GM21515 (cell line): ENCODE results near the gene UGT2B10.
"Not testable (repeated sequence)": the region's sequence is repeated elsewhere in the genome, so short reads cannot be mapped to it uniquely, and the experiment has no call there.

Experiments
- ATAC-seq: cut with Tn5 transposase; IDR thresholded peaks from one replicate; pipeline ENCODE4 v1.9.1; 2021; ENCODE audit not compliant: unreplicated experiment

The UGT2B10 gene

DNA sequence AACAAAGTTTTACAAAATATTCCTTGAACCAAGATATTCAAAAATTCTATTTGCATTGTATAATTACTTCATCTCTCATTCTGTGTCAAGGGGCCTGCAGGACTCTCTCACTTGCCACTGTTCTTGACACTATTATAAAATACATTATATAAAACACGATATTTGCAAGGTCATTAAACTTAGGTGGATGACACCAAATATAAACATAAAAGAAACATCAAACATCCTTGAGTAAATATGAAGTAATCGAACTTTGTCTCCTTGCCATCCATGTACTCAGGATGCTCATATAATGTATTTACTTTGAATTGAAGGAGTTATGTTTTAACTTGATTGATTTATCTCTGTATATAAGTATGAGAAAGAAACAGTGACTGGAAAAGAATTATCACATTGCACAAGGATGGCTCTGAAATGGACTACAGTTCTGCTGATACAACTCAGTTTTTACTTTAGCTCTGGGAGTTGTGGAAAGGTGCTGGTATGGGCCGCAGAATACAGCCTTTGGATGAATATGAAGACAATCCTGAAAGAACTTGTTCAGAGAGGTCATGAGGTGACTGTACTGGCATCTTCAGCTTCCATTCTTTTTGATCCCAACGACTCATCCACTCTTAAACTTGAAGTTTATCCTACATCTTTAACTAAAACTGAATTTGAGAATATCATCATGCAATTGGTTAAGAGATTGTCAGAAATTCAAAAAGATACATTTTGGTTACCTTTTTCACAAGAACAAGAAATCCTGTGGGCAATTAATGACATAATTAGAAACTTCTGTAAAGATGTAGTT, at the start of gene UGT2B10:
Gene UGT2B10 (plus strand): TSS at position 378 of the 793 bp plus-strand sequence. CDS start 26 bp downstream, at position 404.
- ATAC-seq: not testable (repeated sequence)

DNA sequence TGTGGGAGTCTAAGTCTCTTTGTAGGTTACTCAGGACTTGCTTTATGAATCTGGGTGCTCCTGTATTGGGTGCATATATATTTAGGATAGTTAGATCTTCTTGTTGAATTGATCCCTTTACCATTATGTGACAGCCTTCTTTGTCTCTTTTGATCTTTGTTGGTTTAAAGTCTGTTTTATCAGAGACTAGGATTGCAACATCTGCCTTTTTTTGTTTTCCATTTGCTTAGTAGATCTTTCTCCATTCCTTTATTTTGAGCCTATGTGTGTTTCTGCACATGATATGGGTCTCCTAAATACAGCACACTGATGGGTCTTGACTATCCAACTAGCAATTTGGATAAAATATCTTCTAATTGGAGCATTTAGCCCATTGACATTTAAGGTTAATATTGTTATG, 44.0 kb upstream of the UGT2B10 start:
- ATAC-seq: not testable (repeated sequence)

DNA sequence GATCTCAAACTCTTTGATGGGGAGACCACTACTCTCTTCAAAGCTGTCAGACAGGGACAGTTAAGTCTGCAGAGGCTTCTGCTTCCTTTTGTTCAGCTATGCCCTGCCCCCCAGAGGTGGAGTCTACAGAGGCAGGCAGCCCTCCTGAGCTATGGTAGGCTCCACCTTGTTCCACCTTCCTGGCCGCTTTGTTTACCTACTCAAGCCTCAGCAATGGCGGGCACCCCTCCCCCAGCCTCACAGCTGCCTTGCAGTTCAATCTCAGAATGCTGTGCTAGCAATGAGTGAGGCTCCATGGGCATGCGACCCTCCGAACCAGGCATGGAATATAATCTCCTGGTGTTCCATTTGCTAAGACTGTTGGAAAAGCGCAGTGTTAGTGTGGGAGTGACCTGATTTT, 42.1 kb upstream of the UGT2B10 start:
- no peak for ATAC-seq

DNA sequence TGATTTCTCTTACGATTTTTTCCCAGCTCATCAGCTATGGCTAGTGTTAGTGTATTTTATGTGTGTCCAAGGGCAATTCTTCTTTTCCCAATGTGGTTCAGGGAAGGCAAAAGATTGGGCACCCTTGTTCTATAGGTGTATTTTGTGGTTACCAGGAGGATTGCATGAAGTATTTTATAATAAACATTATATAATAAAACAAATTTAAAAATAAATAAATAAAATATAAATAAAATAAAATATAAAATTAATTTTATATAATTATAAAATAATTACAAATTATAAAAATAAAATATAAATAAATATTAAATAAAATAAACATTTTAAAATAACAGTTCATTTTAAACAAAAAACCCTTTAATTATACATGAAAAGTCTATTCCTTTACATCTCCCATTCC, 35.6 kb upstream of the UGT2B10 start:
- ATAC-seq: no peak

DNA sequence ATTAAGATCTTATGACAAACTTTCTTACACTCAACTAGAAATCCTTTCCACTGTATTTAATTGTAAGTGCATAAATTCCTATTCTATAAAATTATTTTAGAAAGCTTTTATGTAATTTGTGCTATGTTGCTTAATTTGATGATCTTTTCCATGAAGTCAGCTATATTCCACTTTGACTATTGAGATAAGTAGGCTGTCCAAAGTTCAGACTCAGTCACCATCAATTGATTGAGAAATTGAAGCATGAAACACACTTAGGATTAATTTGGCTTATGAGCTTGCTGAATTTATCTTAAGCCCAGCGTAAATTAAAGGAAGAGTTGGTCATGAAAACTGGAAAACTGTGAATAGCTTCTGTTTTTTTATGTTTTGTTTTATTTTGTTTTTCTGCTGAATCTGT, 18.7 kb upstream of the UGT2B10 start:
- no peak for ATAC-seq

DNA sequence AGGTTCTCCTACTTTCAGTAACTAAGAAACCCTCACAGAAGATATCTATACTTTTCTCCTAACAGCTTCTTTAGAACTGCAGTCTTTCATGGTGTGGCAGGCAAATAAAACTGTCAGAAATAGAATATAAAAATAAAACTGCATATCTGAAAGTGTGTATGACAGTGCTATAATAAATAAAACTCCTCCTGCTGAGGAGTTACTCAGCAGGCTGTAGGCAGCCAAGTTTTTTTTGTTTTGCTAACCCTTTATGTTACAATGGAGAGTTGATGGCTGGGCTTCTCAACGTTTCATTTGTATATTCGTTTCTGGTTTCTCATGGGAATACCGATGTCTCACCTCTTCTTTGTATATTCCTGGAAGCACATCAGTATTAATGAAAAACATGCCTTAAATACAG, 18.2 kb upstream of the UGT2B10 start:
- no peak for ATAC-seq

DNA sequence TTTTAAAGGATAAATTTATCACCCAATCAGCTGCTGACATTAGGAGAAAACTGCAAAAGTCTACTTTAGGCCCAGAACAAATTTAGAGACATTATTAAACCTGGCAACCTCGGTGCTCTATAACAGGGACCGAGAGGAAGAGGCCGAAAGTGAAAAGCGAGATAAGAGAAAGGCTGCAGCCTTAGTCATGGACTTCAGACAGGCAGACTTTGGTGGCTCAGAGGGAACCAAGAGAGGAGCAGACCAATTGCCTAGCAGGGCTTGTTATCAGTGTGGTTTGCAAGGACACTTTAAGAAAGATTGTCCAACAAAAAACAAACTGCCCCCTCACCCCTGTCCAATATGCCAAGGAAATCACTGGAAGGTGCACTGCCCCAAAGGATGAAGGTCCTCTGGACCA, 12.8 kb upstream of the UGT2B10 start:
- ATAC-seq: no peak

DNA sequence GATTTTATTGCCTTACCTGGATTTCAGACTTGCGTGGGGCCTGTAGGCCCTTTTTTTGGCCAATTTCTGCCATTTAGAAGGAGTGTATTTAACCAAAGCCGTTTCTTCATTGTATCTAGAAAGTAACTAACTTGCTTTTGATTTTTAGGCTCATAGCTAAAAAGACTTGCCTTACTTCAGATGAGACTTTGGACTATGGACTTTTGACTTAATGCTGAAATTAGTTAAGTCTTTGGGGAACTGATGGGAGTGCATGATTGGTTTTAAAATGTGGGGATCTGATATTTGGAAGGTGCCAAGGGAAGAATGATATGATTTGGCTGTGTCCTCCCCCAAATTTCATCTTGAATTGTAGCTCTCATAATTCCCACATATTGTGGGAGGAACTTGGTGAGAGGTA, 7.7 kb upstream of the UGT2B10 start:
- ATAC-seq: no peak

DNA sequence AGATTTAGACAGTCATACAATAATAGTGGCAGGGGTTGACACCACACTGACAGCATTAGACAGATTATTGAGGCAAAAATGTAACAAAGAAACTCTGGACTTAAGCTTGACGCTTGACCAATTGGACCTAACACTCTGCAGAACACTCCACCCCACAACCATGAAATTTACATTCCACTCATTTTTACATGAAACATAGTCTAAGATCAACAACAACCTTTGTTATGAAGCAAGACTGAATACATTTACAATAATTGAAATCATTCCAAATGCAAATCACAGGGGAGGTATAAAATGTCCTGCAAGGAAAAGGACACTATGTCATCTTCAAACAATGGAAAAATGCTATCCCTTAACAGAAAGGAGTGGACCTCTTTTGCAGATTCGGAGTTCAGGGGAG, 4.9 kb upstream of the UGT2B10 start:
- no peak for ATAC-seq

DNA sequence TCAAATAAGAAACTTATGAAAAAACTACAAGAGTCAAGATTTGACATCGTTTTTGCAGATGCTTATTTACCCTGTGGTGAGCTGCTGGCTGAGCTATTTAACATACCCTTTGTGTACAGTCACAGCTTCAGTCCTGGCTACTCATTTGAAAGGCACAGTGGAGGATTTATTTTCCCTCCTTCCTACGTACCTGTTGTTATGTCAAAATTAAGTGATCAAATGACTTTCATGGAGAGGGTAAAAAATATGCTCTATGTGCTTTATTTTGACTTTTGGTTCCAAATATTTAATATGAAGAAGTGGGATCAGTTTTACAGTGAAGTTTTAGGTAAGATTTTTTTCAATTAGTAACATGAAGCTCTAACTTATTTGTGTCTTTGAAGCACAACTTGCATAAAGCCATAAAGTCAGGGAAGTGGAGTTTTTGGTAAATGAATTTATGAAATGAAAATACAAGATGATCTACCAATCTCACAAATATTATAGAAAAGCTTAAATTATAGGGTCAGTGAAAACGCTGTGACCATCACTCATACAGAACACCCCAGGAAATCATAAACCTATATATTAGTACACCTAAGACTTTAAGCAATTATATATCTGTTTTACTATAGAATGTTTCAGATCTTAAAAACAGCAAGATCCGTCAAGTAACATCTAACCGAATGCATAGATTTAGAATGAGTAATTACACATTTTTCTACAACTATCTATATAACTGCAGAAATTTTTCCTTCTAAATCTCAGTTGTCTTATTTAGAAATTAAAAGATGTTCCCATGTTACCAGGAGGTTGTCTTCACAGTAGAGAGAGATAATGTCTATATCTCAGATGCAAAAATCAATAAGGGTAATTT, 844 bp downstream of the UGT2B10 start:
- not testable (repeated sequence) for ATAC-seq

DNA sequence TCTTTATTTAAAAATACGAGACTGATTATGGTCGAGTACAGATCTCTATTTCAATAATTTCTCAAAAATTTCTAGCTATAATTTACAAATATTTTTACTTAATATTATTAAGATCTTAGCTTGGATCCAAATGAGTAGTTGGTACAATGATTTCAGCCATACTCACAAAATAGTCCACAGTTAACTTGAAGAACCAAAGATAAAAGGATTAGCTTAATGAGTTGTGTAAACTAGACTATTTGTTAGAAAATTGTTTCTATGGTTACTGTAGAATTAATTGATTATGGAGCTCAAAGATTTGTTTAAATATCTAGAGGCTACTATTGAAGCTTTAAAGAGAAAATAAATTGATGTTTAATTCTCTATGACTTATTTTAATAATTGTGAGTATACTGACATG, 1.6 kb downstream of the UGT2B10 start:
- no peak for ATAC-seq

DNA sequence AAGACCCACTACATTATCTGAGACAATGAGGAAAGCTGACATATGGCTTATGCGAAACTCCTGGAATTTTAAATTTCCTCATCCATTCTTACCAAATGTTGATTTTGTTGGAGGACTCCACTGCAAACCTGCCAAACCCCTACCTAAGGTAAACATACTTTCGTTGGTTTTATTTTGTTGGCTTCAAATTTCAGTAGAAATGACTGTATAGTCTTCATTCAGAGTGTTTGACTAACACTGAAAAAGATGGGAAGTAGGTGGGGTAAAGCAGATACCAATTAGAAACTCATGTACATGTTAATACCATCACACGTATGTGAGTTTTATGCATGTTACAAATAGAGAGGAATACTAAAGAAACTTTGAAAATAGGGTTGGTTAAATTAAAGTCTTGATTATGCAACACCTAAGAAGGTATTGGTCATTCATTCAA, 2.3 kb downstream of the UGT2B10 start:
- not testable (repeated sequence) for ATAC-seq

DNA sequence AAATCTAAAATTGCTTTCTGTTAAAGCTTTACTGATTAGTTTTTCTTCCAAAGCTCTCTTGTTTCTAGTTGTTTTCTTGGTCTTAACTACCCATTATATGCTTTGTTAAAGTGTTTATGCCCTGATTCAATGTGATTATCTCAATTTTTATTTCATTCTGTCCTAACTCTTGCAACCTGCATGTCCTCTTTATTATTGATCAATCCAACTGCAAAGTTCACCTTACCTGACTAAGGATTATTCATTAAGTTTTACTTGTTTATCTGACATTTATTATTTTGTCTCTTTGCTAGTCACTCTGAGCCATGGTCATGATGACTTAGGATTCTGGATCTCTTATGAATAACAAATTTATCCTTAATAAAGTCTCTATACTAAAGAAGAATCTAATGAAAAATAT, 15.8 kb downstream of the UGT2B10 start:
- ATAC-seq: no peak

DNA sequence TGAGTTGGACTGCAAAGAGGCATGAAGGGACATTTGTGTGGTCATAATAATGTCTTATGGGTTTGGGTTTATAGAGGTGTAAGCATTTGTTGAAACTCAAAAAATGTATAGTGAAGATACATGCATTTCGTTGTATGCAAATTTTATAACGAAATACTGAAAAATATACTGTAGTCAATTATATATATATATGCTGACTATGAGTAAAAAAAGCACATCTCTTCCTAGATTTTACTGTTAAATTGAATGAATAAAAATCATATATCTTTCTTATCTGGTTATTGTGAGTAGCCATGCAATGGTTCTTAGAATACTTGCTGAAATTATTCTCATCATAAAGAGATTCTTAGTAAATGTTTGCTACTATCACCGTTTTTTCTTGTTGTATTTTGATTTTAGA, 34.5 kb downstream of the UGT2B10 start:
- no peak for ATAC-seq

DNA sequence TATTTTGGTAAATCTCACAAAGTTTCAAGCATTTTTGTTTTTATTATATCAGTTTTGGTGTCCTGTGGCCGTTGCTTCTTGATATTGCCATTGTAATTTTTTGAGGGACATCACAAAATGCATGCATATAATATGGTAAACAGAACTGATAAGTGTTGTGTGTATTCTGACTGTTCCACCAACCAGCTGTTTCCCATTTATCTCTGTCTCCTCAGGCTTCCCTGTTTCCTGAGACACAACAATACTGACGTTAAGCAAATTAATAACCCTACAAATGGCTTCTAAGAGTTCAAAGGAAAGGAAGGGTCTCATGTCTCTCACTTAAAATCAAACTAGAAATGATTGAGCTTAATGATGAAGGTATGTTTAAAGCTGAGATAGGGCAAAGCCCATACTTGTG, 40.0 kb downstream of the UGT2B10 start:
- no peak for ATAC-seq

DNA sequence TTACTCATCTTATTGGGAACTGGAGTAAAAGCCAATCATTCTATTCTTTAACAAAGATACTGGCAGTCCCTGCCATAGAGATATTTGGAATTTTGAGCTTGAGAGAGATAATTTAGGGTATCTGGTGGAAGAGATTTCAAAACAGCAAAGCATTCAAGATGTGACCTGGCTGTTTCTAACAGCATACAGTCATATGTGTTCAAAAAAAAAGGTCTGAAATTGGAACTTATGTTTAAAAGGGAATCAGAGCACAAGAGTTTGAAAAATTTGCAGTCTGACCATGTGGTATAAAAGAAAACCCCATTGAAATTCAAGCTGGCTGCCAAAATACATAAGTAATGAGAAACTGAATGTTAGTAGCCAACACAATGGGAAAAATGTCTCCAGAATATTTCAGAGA, 42.2 kb downstream of the UGT2B10 start:
- ATAC-seq: no peak

DNA sequence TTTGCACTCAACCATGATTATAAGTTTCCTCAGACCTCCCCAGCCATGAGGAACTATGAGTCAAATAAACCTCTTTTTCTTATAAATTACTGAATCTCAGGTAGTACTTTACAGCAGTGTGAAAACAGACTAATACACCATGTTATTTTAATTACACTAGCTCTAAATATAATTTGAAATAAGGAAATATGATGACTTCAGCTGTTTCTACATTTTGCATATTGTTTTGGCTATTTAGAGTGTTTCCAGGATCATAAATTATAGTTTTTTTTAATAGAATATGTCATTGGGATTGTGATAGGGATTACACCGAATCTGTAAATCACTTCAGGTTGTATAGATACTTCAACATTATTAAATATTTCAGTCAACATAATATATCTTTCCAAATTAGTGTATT, 43.9 kb downstream of the UGT2B10 start:
- no peak for ATAC-seq

DNA sequence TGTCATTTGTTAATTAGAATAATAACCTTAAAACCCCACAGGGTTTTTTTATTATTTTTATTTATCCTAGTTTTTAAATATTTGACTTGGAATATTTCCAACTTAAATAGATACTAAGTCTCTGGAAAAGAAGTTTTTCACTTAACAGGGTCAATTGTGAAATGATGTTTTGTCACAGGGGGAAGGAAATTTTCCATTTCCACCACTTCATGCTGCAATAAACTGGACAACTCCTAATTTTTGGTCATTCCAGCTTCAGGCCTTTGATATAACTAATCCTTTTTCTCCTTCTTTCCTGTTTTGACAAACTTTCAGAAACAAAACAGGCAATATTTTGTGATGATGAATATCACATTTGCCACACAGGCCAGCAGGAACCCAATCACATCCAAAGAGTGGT, 45.3 kb downstream of the UGT2B10 start:
- no peak for ATAC-seq

DNA sequence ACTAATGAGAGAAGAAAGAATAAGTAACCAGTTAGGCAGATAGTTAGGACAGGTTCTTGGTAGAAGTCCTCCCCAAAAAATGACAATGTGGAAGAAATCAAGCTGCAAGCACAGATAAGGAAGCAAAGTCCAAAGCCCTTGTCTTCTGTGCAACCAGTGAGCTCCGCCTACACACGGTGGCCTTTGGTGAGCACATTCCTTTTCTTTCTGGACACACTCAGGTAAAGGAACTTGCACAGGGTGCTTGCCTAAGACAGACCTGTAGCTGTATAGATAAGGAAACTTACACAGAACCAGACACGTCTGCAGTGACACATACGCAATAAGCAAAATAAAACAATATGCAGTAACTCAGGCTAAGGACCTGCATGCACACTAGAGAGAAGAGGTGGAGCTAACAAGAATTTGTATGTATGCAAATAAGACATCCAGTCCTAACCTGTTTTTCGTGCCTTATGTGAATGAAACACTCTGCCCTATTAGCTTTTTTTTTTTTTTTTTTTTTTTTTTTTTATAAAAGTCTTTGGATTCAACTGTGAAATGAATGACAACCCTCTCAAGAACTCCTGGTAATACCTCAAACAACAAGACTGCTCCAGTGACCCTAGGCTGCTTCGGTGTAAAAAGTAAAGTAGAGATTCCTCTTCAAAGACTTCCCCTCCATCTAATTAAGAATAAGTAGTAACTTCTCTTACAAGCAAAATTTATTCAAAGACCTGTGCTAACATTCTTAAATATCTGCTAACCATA, 48.8 kb downstream of the UGT2B10 start:
- no peak for ATAC-seq

DNA sequence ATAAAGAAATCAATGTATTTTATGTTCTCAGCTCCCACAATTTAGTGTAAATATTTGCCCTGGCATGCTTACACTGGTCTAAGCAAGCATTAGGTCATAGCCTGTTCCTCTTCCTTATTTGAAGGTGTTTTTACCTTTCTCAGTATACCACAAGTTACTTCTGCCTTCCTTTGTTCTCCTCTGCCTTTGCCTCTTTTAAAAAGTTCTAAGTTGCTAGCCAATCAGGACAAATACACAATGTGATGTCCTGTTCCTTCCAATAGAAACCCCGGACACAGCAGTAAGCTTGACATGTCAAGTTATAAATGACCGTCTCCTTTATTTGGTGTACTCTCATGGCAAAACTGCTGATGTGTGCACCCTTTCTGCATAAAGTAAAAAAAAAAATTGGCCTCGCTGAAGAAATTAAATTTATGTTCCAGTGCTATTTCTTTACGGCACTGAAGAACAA, 49.4 kb downstream of the UGT2B10 start:
- no peak for ATAC-seq

DNA sequence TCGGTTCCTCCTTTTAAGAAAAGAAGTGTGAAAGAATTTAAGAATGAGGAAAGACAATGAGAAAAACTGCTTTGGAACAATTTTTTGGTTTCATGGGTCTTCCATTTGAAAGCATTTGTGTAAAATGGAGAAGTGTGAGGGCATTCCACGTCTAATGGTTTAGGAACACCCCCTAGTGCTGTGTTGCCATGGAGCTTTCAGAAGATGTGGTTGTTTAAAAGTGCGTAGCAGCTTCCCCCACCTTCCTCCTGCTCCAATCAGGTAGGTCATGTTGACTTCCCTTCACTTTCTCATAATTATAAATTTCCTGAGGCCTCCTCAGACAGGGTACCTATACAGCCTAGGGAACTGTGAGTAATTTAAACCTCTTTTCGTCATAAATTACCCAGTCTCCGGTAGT, 50.0 kb downstream of the UGT2B10 start:
- ATAC-seq: no peak
